Measurements from ENCODE around the gene ITGB5. TPM values are rescaled to one million over a fixed set of nuclear protein-coding genes. Genes with fewer than 3 reads are reported as not detected.

The ITGB5 gene, protein sequence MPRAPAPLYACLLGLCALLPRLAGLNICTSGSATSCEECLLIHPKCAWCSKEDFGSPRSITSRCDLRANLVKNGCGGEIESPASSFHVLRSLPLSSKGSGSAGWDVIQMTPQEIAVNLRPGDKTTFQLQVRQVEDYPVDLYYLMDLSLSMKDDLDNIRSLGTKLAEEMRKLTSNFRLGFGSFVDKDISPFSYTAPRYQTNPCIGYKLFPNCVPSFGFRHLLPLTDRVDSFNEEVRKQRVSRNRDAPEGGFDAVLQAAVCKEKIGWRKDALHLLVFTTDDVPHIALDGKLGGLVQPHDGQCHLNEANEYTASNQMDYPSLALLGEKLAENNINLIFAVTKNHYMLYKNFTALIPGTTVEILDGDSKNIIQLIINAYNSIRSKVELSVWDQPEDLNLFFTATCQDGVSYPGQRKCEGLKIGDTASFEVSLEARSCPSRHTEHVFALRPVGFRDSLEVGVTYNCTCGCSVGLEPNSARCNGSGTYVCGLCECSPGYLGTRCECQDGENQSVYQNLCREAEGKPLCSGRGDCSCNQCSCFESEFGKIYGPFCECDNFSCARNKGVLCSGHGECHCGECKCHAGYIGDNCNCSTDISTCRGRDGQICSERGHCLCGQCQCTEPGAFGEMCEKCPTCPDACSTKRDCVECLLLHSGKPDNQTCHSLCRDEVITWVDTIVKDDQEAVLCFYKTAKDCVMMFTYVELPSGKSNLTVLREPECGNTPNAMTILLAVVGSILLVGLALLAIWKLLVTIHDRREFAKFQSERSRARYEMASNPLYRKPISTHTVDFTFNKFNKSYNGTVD
- 10 to 100 TPM; 14.3 to 62.0 (median 24.1) TPM for polyA plus RNA-seq (ENCODE audit: insufficient read length in 10 of 10)
- long read RNA-seq, donor 1, result 0 reads
- long read RNA-seq, donor 2, result 0 reads
- long read RNA-seq, donor 3, result 0 reads
- long read RNA-seq, donor 4, result 0 reads
- long read RNA-seq, donor 5, result 0 reads
- long read RNA-seq, donor 6, full-length matches to known transcripts, result 1 of 1 reads
- long read RNA-seq, donor 6, partial matches to known transcripts, result 0 of 1 reads
- long read RNA-seq, donor 6, other reads (novel, unspliced or antisense), result 0 of 1 reads
- long read RNA-seq, donor 7, full-length matches to known transcripts, result 1 of 1 reads
- long read RNA-seq, donor 7, partial matches to known transcripts, result 0 of 1 reads
- long read RNA-seq, donor 7, other reads (novel, unspliced or antisense), result 0 of 1 reads
- long read RNA-seq, donor 8, full-length matches to known transcripts, result 4 of 4 reads
- long read RNA-seq, donor 8, partial matches to known transcripts, result 0 of 4 reads
- long read RNA-seq, donor 8, other reads (novel, unspliced or antisense), result 0 of 4 reads
- long read RNA-seq, donor 9, result 0 reads

- DNase-seq, result peak; percentile 59 to 87 (median 62)
Measured at GRCh38 chr3:124887177-124887931, at the start of gene ITGB5. Gene ITGB5, minus strand, starts transcription at chr3:124887365. Its CDS starts 365 bp downstream, at chr3:124887000.

- DNase-seq, result no peak
Measured at GRCh38 chr3:124935794-124936542, 48.8 kb upstream of the ITGB5 start.

- no peak for DNase-seq
Measured at GRCh38 chr3:124935264-124935663, 48.1 kb upstream of the ITGB5 start.

GRCh38 chr3:124934577-124934976 is 47.4 kb upstream of the ITGB5 start, which contains the start of gene MUC13:
Gene MUC13, minus strand, starts transcription at chr3:124934751. Its CDS starts 39 bp downstream, at chr3:124934712.
- DNase-seq, result no peak

DNA sequence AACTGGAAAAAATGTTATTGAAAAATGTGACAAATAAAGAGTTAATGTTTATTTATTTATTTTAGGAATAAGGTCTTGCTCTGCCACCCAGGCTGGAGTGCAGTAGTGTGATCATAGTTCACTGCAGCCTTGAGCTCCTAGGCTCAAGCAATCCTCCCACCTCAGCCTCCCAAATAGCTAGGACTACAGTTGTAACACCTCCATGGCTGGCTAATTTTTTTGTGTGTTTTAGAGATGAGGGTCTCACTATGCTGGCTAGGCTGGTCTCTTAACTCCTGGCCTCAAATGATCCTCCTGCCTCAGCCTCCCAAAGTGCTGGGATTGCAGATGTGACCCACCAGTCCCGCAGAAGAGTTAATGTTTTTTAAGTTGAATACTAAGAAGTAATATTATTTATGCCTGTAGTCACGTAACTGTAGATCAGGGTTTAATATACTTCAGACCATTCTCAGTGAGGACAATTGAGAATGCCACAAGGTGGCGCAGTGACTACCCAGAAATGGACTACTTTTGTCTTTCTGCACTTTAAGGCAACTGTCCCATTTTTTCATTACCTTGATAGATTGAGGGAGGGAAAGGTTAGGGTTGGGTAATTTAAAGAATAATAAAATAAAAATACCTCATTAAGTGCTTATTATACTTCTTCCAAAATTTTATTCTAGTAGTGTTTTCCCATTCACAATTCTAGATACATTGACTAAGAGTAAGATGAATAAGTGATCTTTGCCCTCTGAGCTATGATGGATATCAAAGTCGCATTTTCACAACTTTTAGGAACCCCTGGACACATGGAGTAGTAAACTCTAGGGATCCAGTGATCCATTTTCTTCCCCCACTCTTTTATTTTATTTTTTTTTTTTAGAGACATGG is 41.4 kb upstream of the ITGB5 start:
- peak; percentile 54 to 79 (median 70) for DNase-seq

GRCh38 chr3:124927574-124928045 is 40.4 kb upstream of the ITGB5 start:
- DNase-seq, result no peak

DNA sequence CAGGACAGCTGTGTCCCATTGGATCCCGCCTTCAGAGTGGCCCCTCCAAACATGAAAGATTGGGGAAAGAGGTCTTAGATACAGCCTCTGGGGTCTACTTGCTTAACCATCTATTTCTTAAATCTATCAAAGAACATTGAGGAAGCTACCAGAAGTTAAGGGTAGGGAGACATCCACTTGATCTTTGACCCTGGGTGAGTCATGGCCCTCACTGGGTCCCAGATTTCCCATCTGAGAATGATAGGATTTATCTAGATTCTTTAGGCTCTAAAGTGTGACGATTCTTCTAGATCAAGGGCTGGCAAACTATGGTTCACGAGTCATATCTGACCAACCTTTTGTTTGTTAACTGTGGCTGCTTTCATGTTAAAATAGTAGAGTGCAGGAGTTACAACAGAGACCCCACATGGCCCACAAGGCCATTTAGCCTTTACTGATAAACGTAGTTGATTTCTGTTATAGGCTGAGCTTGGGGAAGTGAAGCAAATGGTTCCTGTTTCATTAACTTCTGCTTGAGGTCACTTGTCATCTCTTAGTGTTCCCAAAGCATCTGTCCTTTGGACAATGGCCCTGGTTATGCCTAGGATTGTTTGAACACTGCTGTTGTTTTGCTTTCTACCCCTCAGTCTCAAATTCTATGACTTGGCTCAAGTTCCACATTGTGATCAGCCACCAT is 39.4 kb upstream of the ITGB5 start:
- DNase-seq, result no peak

- no peak for DNase-seq
Measured at GRCh38 chr3:124924741-124925140, 37.6 kb upstream of the ITGB5 start.

- DNase-seq, result no peak
Measured at GRCh38 chr3:124923833-124924232, 36.7 kb upstream of the ITGB5 start.

DNA sequence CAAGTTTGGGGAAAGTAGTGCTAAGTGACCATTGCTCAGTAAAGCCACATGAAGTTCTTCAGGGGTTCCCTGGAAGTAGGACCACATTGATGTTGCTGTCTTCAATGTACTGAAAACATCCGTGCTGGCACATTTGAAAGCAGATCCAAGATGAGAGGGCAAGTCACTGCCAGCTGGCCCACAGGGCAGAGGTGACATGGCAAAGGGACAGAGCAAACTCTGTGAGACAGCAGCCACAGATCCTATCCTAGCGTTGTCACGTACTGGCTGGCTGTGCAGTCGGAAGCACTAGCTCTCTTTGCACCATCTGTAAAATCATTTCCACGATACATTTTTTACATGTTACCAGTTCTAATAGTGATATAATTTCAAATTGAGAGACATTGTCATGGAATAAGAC is 33.6 kb upstream of the ITGB5 start:
- no peak for DNase-seq

GRCh38 chr3:124919756-124920155 is 32.6 kb upstream of the ITGB5 start:
- peak in 1 of 3 donors; percentile 10 for DNase-seq

GRCh38 chr3:124918524-124918923 is 31.4 kb upstream of the ITGB5 start:
- DNase-seq, result no peak

DNA sequence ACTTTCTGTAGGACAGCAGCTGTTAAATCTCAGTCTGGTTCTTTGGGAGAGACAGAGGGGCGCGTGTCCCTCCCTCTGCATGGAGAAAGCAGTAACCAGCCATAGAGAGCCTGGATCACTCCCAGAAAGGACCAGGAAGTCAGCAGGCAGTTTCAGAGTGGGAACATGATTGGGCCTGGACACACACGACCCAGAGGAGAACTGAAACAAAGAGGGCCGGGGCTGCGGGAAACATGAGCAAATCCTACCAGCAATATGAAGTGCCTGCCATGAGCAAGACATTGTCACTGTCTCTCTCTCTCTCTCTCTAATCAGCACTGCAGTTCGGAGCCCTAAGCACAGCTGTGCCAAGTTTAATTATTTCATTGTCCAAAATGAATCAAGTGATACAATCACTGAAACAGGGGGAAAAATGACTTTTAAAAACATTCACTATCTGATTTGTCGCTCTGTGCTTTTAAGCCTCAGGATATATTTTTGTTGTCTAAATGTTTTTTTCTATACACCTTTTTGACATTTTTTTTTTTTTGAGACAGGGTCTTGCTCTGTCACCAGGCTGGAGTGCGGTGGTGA is 29.8 kb upstream of the ITGB5 start:
- peak in 1 of 3 donors; percentile 19 for DNase-seq

DNA sequence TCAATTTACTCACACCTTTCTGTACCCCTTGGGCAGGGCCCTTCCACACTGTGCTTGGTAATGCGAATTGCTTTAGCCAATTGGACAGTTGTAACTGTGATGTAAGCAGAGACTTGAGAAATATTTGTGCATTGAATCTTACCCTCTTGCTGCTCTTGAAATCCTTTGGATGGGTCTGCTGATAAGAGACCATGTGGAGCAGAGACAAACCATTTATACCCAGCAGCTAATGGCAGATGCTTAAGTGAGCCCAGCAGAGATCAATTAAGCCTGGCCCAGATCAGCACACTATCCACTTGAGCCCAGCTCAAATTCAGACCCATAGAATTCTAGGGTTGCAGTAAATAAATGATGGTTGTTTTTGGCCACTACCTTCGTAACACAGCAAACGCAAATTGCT is 28.1 kb upstream of the ITGB5 start:
- DNase-seq, result no peak

GRCh38 chr3:124907957-124908356 is 20.8 kb upstream of the ITGB5 start:
- no peak for DNase-seq

- no peak for DNase-seq
Measured at GRCh38 chr3:124904835-124905492, 17.8 kb upstream of the ITGB5 start.
